BJ (cell line): ENCODE measurements around the gene HYLS1. TPM values are rescaled to one million over a fixed set of nuclear protein-coding genes. Genes with fewer than 3 reads are reported as not detected.
"Not testable (repeated sequence)": the region's sequence is repeated elsewhere in the genome, so short reads cannot be mapped to it uniquely, and the experiment has no call there.

ENCODE experiments used
- CTCF ChIA-PET: fragments of 350-600 bp; formaldehyde crosslinking; extraction: SDS; loops from one replicate; lab custom pipeline; 2021; ENCODE audit warnings: antibody characterized with exemption, inconsistent platforms; lab: Yijun Ruan, JAX
- POLR2A ChIA-PET: fragments of 300-600 bp; sonication (Branson Sonifier 250); formaldehyde crosslinking; extraction: SDS; loops from one replicate; lab custom pipeline; 2021; ENCODE audit warnings: antibody characterized with exemption; lab: Charles Lee
- DNase-seq: peaks from one replicate; pipeline ENCODE4 v3.0.0-alpha.2; 2011; ENCODE audit warnings: low read depth
- H3K27me3 ChIP-seq: 2 replicates; pipeline ENCODE4 v1.6.0; 2011; ENCODE audit warnings: low read length; ENCODE audit not compliant: control insufficient read depth, insufficient read depth
- H3K36me3 ChIP-seq: 2 replicates; pipeline ENCODE4 v1.5.1; 2011; ENCODE audit warnings: low read length; ENCODE audit not compliant: control insufficient read depth, insufficient read depth
- H3K4me3 ChIP-seq: 2 replicates; pipeline ENCODE4 v1.5.1; 2011; ENCODE audit warnings: low read depth, mild to moderate bottlenecking, control low read depth, low read length
- polyA plus RNA-seq: library from polyadenylated mRNA; depleted of rRNA; stranded (reverse); fragments of >200 nt; gene quantifications from 2 replicates; pipeline ENCODE4 v1.2.3, GENCODE V29; 2011
- TF ChIP-seq, protein P1 (sequence below): IDR thresholded peaks from 2 replicates; pipeline ENCODE4 v1.5.1; 2011; ENCODE audit warnings: low read depth, mild to moderate bottlenecking, control low read depth, inconsistent platforms, low read length, moderate library complexity; ENCODE audit not compliant: insufficient read depth

HYLS1 gene
- polyA plus RNA-seq, 1 experiment, result 4.3 TPM

DNA sequence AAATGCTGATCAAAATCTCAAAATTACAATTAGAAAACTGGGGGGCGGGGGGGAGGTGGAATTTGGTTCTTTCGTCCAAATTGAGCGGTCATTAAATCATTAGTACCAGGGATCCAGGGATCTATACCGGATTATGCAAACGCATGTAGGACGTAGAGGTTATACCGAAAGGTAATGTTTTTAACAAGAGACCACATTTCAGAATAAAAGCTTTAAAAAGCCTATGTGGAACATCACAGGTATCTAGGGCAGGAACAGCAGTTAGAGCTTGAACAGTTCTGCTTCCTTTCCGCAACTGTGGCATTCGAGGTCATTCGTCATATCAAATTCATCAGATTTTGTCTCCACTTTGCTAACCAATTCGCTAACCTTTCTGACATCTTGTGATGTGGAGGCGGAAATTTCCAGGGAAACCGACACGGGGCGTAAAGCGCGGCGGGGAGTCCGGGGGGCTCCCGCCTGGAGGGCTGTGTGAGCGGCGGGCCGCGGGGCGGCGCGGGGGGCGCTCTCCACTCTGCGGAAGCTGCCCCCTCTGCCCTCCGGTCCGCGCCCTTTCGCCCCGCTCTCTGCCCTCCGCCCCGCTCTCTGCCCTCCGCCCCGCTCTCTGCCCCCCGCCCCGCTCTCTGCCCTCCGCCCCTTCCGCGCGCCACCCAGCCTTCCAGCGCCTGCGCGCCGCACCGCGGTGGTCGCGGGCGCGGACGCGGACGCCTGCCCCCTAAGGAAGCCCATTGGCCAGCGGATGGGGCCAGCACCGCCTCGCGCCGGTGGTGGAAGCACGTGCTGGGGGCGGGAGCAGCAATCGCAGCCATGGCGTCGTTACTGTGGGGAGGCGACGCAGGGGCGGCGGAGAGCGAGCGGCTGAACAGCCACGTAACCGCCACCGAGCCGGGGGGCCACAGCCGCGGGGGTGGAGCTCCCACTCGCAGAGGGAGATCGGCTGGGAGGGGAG lies 16.5 kb downstream of the HYLS1 start, which contains the start of gene DDX25:
Gene DDX25 (plus strand): TSS at position 798 of the 949 bp plus-strand sequence. CDS start 10 bp downstream, at position 808.
- no peak for DNase-seq
- ChIA-PET CTCF (interaction anchor here (0.9 kb wide), 1 partner anchor 9 kb away, joined by 3 read pairs; no protein-coding TSS in a partner anchor), POLR2A (no interaction called here)
- no peak within 1 kb of the TSS for H3K4me3 ChIP-seq
- TF ChIP-seq, protein P1, sequence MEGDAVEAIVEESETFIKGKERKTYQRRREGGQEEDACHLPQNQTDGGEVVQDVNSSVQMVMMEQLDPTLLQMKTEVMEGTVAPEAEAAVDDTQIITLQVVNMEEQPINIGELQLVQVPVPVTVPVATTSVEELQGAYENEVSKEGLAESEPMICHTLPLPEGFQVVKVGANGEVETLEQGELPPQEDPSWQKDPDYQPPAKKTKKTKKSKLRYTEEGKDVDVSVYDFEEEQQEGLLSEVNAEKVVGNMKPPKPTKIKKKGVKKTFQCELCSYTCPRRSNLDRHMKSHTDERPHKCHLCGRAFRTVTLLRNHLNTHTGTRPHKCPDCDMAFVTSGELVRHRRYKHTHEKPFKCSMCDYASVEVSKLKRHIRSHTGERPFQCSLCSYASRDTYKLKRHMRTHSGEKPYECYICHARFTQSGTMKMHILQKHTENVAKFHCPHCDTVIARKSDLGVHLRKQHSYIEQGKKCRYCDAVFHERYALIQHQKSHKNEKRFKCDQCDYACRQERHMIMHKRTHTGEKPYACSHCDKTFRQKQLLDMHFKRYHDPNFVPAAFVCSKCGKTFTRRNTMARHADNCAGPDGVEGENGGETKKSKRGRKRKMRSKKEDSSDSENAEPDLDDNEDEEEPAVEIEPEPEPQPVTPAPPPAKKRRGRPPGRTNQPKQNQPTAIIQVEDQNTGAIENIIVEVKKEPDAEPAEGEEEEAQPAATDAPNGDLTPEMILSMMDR, result no peak
- peaks cover 17% of the 10 kb centered on the region for H3K27me3 ChIP-seq
- H3K36me3 ChIP-seq, result 0 out of 2 replicates have a peak, but pooled peaks cover 1% of the 10 kb centered on the region

DNA sequence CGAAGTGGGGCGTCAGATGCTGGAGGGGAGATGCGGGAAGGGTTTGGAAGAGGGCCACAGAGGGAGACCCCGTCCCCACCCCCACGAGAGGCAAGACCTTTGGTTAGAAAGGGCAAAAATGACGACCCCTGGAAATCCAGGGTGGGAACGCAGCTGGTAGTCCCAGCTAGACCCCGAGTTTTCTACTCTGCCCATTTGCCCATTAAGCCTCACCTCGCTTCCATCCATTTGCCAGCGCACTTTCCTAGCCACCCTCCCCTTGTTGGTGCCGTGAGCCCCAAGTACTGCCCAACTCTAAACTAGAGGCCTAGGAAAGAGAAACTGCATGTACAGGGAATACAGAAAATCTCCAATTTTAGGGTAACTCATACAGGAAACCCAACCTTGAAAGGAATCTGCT lies 17.2 kb downstream of the HYLS1 start:
- no peak for DNase-seq
- CTCF ChIA-PET, result no interaction called here
- no peak overlapping the region for H3K4me3 ChIP-seq

DNA sequence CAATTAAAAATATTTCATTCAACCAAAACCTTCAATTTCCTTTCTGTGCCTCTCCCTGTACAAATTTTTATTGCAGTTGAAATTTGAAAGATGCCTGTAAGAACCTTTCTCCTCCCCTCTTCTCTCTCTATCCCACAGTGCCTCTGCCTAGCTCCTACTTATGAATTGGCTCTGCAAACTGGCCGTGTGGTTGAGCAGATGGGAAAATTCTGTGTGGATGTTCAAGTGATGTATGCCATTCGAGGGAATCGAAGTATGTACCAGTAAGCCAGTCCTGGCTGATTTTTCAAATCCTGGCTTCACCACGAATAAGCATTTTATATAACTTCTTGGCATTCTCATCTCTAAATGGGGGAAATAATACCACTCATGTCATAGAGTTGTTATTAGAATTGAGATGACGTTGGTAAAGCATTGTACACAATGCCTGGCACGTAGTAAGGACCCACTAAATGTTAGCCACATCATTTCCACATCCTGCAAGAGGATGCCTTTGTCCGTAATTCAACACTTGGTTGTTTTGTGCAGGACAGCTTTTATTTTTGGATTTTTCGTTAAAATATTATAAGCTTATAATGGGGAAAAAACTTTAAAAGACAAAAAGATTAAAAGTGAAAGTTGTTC lies 22.9 kb downstream of the HYLS1 start:
- no peak overlapping the region for H3K4me3 ChIP-seq
- H3K36me3 ChIP-seq, result no peaks in the 10 kb centered on the region
- POLR2A ChIA-PET, result no interaction called here
- no peak for DNase-seq
- TF ChIP-seq, protein P1, result no peak
- CTCF ChIA-PET, result interaction anchor here (1.6 kb wide), 1 partner anchor 13 kb away, joined by 3 read pairs; no protein-coding TSS in a partner anchor
- peaks cover 7% of the 10 kb centered on the region for H3K27me3 ChIP-seq

More for the DNA sequence above, 17.2 kb downstream of the HYLS1 start:
- POLR2A ChIA-PET, result no interaction called here
- Histone ChIP-seq H3K36me3 (0 out of 2 replicates have a peak, but pooled peaks cover 1% of the 10 kb centered on the region), H3K27me3 (peaks cover 17% of the 10 kb centered on the region)
- TF ChIP-seq, protein P1, result no peak

DNA sequence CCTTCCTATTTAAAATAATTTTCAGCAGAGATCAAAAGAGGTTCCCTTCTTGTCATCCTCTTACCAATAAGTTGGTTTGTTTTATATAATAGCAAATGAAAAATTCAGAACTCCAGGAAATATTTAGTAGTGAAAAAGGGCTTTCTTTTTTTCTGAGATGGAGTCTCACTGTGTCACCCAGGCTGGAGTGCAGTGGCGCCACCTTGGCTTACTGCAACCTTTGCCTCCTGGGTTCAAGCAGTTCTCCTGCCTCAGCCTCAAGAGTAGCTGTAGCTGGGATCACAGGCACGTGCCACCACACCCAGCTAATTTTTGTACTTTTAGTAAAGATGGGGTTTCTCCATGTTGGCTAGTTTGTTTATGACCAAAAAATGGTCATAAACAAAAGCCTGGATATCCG lies 27.1 kb downstream of the HYLS1 start:
- H3K27me3 ChIP-seq, result peaks cover 18% of the 10 kb centered on the region
- POLR2A ChIA-PET, H3K36me3 ChIP-seq, H3K4me3 ChIP-seq, DNase-seq: not testable (repeated sequence)
- CTCF ChIA-PET, result interaction anchor here (1.2 to 1.6 kb wide), 2 partner anchors 12 to 279 kb away, joined by 5 to 6 read pairs; partner anchors contain the start of gene PUS3

DNA sequence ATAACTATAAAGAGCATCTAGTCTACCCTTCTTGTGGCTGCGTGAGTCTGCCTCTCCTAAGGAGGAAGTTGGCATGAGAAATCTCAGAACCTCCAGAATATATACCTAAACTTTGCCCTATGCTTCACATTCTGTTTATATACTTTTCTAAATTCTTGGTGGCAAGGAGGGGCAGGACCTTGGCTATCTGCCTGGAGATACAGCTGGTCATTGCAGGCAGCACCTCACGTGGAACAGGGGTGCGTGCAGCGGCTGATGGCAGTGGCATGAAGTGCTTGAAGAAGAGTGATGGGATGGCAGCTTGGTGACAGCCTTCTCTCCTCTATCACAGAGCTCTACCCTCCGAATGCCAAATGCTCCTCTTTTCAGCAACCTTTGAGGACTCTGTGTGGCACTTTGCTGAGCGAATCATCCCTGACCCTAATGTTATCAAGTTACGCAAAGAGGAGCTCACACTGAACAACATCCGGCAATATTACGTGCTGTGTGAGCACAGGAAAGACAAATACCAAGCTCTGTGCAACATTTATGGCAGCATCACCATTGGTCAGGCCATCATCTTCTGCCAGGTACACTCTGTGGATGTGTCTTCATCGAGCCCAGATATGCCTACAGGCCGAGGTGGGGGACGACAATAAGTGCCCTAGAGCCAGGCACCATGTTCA lies 29.3 kb downstream of the HYLS1 start:
- Histone ChIP-seq H3K4me3 (no peak overlapping the region), H3K27me3 (peaks cover 17% of the 10 kb centered on the region), H3K36me3 (no peaks in the 10 kb centered on the region)
- TF ChIP-seq, protein P1, result no peak
- no peak for DNase-seq
- ChIA-PET POLR2A (no interaction called here), CTCF (interaction anchor here (1.8 kb wide), 1 partner anchor 277 kb away, joined by 12 read pairs; no protein-coding TSS in a partner anchor)
